ENCODE measurements around the gene FLNB.

GRCh38 chr3:58216496-58217195 lies 208.4 kb downstream of the FLNB start:
- TF ChIP-seq POLR2A (IDR thresholded peaks at IDR 0.05), result no peak
- TF ChIP-seq CTCF (IDR thresholded peaks at IDR 0.05), result no peak

Data from Peyer's patch (tissue), 4 donors.